Right lobe of liver (tissue), 4 donors: Measurements from ENCODE around the gene NANOGP8.

Experiments used
- CTCF ChIP-seq, 4 donors: fragments of 200-600 bp in 3 of 4; fragments of 450-650 bp in 1 of 4; IDR thresholded peaks; one replicate each; pipeline versions ENCODE4 v1.5.1 to v1.8.0; 2016 to 2022; ENCODE audit warnings: antibody characterized with exemption in 4 of 4, mild to moderate bottlenecking in 2 of 4
- POLR2A ChIP-seq: fragments of 450-650 bp; IDR thresholded peaks from one replicate; pipeline ENCODE4 v1.6.1; 2017; ENCODE audit warnings: antibody characterized with exemption, mild to moderate bottlenecking
- donor health status: DM: no; HTN: no; CAD: no.
- donor health status: DM: no; HTN: no; CAD: no.
- donor health status: DM: no; HTN: yes; CAD: no.

- no peak for TF ChIP-seq CTCF (IDR thresholded peaks at IDR 0.05)
- TF ChIP-seq POLR2A, result no peak
These were observed 23.0 kb downstream of the NANOGP8 start for GRCh38 chr15:35061825-35062737.
